Coronary artery (tissue), 2 donors: Measurements from ENCODE around the gene GPC6.

ENCODE experiments used
- DNase-seq: peaks from one replicate; pipeline ENCODE4 v3.0.0-alpha.2; 2017; ENCODE audit warnings: low spot score
- H3K27ac ChIP-seq, 2 donors: fragments of 200-600 bp; sonication (generic); one replicate each; pipeline ENCODE4 v1.5.1; 2016 to 2019
- H3K4me3 ChIP-seq: fragments of 200-600 bp; sonication (generic); 2 replicates; pipeline ENCODE4 v1.5.1; 2016; ENCODE audit warnings: mild to moderate bottlenecking, moderate library complexity
- CTCF ChIP-seq: fragments of 200-600 bp; sonication (generic); IDR thresholded peaks from one replicate; pipeline ENCODE4 v1.5.1; 2019; ENCODE audit warnings: antibody characterized with exemption

The GPC6 gene

GRCh38 chr13:93987458-93987857, 760.9 kb downstream of the GPC6 start:
- Histone ChIP-seq H3K4me3 (no peak overlapping the region), H3K27ac (no peak overlapping the region)
- DNase-seq: no peak
- TF ChIP-seq CTCF: no peak

- no peak for TF ChIP-seq CTCF
- H3K4me3 ChIP-seq: no peak overlapping the region
- no peak for DNase-seq
- no peak overlapping the region for H3K27ac ChIP-seq
Measured at GRCh38 chr13:93991569-93991968, 765.0 kb downstream of the GPC6 start.

- no peak for TF ChIP-seq CTCF
- H3K4me3 ChIP-seq: no peak overlapping the region
- H3K27ac ChIP-seq: no peak overlapping the region
- no peak for DNase-seq
Measured at GRCh38 chr13:93996481-93996880, 769.9 kb downstream of the GPC6 start.

GRCh38 chr13:94006296-94006695, 779.7 kb downstream of the GPC6 start:
- no peak overlapping the region for H3K4me3 ChIP-seq
- TF ChIP-seq CTCF: no peak
- H3K27ac ChIP-seq: no peak overlapping the region
- DNase-seq: no peak

GRCh38 chr13:94007072-94007471, 780.5 kb downstream of the GPC6 start:
- Histone ChIP-seq H3K4me3 (no peak overlapping the region), H3K27ac (no peak overlapping the region)
- TF ChIP-seq CTCF: no peak
- no peak for DNase-seq

GRCh38 chr13:94009701-94010100, 783.1 kb downstream of the GPC6 start:
- no peak for DNase-seq
- no peak for TF ChIP-seq CTCF
- H3K4me3 ChIP-seq: no peak overlapping the region
- no peak overlapping the region for H3K27ac ChIP-seq

GRCh38 chr13:94014461-94014860, 787.9 kb downstream of the GPC6 start:
- H3K27ac ChIP-seq: no peak overlapping the region
- TF ChIP-seq CTCF: no peak
- no peak for DNase-seq
- no peak overlapping the region for H3K4me3 ChIP-seq
